ENCODE data around the gene FAHD1. TPM values are rescaled to one million over a fixed set of nuclear protein-coding genes. Genes with fewer than 3 reads are reported as not detected.

FAHD1 gene
- total and polyA plus RNA-seq, 5 donors from 2014 or later = 4.5 to 25.8 (median 19.5) TPM

GRCh38 chr16:1830213-1830612 lies 3.2 kb downstream of the FAHD1 start:
- no peak for DNase-seq
- no peaks in the 10 kb centered on the region for H3K27me3 Mint-ChIP-seq
- peak overlapping the region in 2 of 4 donors; percentile 26 to 61 for H3K4me3 Mint-ChIP-seq
- Histone ChIP-seq H3K36me3 (ENCODE audit: control insufficient read depth, insufficient read depth, low read length) (no peaks in the 10 kb centered on the region), H3K27me3 (ENCODE audit: control insufficient read depth, insufficient read depth, low read length) (no peaks in the 10 kb centered on the region), H3K9me3 (ENCODE audit: control insufficient read depth in 2 of 2, low read length in 2 of 2) (no peaks in the 10 kb centered on the region), H3K27ac (ENCODE audit: insufficient read depth, low read length, poor library complexity, severe bottlenecking) (no peak overlapping the region), H3K4me1 (ENCODE audit: control insufficient read depth, insufficient read depth, low read length, poor library complexity, severe bottlenecking) (peaks cover 29% of the 10 kb centered on the region), H3K4me3 (ENCODE audit: low read depth, low read length) (no peak overlapping the region)
- peaks cover 15 to 33% (median 24%) of the 10 kb centered on the region in 4 donors for H3K4me1 Mint-ChIP-seq
- no peak for ATAC-seq (ENCODE audit: low read depth in 2 of 2)
- H3K9me3 Mint-ChIP-seq = no peaks in the 10 kb centered on the region
- peaks cover 6% of the 10 kb centered on the region for H3K36me3 Mint-ChIP-seq
- no peak overlapping the region for H3K27ac Mint-ChIP-seq

GRCh38 chr16:1831186-1832075 lies 4.4 kb downstream of the FAHD1 start:
- Mint-ChIP-seq H3K36me3 (peaks cover 6% of the 10 kb centered on the region), H3K4me3 (no peak overlapping the region), H3K27ac (peak overlapping the region in 1 of 3 donors; percentile 6)

GRCh38 chr16:1832838-1833454 lies 5.9 kb downstream of the FAHD1 start:
- H3K27me3 Mint-ChIP-seq = no peaks in the 10 kb centered on the region
- Histone ChIP-seq H3K4me3 (ENCODE audit: low read depth, low read length) (no peak overlapping the region), H3K9me3 (ENCODE audit: control insufficient read depth in 2 of 2, low read length in 2 of 2) (no peaks in the 10 kb centered on the region), H3K27me3 (ENCODE audit: control insufficient read depth, insufficient read depth, low read length) (no peaks in the 10 kb centered on the region), H3K27ac (ENCODE audit: insufficient read depth, low read length, poor library complexity, severe bottlenecking) (no peak overlapping the region), H3K36me3 (ENCODE audit: control insufficient read depth, insufficient read depth, low read length) (no peaks in the 10 kb centered on the region), H3K4me1 (ENCODE audit: control insufficient read depth, insufficient read depth, low read length, poor library complexity, severe bottlenecking) (peaks cover 14% of the 10 kb centered on the region)
- no peaks in the 10 kb centered on the region for H3K9me3 Mint-ChIP-seq
- DNase-seq (no peak), ATAC-seq (ENCODE audit: low read depth in 2 of 2) (no peak)
- peaks cover 10 to 27% (median 15%) of the 10 kb centered on the region in 4 donors for H3K4me1 Mint-ChIP-seq
- H3K27ac Mint-ChIP-seq = no peak overlapping the region
- no peak overlapping the region for H3K4me3 Mint-ChIP-seq
- peaks cover 6% of the 10 kb centered on the region for H3K36me3 Mint-ChIP-seq

More at GRCh38 chr16:1831186-1832075, 4.4 kb downstream of the FAHD1 start:
- Mint-ChIP-seq H3K9me3 (no peaks in the 10 kb centered on the region), H3K4me1 (peaks cover 15 to 31% (median 22%) of the 10 kb centered on the region in 4 donors), H3K27me3 (no peaks in the 10 kb centered on the region)
- peaks cover 21% of the 10 kb centered on the region for H3K4me1 ChIP-seq (ENCODE audit: control insufficient read depth, insufficient read depth, low read length, poor library complexity, severe bottlenecking)
- DNase-seq (no peak), ATAC-seq (ENCODE audit: low read depth in 2 of 2) (no peak)
- no peaks in the 10 kb centered on the region for H3K36me3 ChIP-seq (ENCODE audit: control insufficient read depth, insufficient read depth, low read length)
- no peak overlapping the region for H3K27ac ChIP-seq (ENCODE audit: insufficient read depth, low read length, poor library complexity, severe bottlenecking)
- H3K9me3 ChIP-seq (ENCODE audit: control insufficient read depth in 2 of 2, low read length in 2 of 2) = no peaks in the 10 kb centered on the region
- H3K27me3 ChIP-seq (ENCODE audit: control insufficient read depth, insufficient read depth, low read length) = no peaks in the 10 kb centered on the region
- H3K4me3 ChIP-seq (ENCODE audit: low read depth, low read length) = no peak overlapping the region

GRCh38 chr16:1834096-1834495 lies 7.1 kb downstream of the FAHD1 start:
- no peaks in the 10 kb centered on the region for H3K9me3 ChIP-seq (ENCODE audit: control insufficient read depth in 2 of 2, low read length in 2 of 2)
- no peak overlapping the region for H3K4me3 ChIP-seq (ENCODE audit: low read depth, low read length)
- no peak for ATAC-seq (ENCODE audit: low read depth in 2 of 2)
- no peaks in the 10 kb centered on the region for H3K9me3 Mint-ChIP-seq
- H3K27ac ChIP-seq (ENCODE audit: insufficient read depth, low read length, poor library complexity, severe bottlenecking) = no peak overlapping the region
- peaks cover 5 to 17% (median 6%) of the 10 kb centered on the region in 4 donors for H3K4me1 Mint-ChIP-seq
- no peaks in the 10 kb centered on the region for H3K27me3 Mint-ChIP-seq
- no peak overlapping the region for H3K27ac Mint-ChIP-seq
- DNase-seq = no peak
- H3K36me3 ChIP-seq (ENCODE audit: control insufficient read depth, insufficient read depth, low read length) = no peaks in the 10 kb centered on the region
- no peaks in the 10 kb centered on the region for H3K27me3 ChIP-seq (ENCODE audit: control insufficient read depth, insufficient read depth, low read length)
- peaks cover 6% of the 10 kb centered on the region for H3K36me3 Mint-ChIP-seq
- peaks cover 5% of the 10 kb centered on the region for H3K4me1 ChIP-seq (ENCODE audit: control insufficient read depth, insufficient read depth, low read length, poor library complexity, severe bottlenecking)
- no peak overlapping the region for H3K4me3 Mint-ChIP-seq

- H3K27me3 Mint-ChIP-seq = no peaks in the 10 kb centered on the region
- H3K27ac Mint-ChIP-seq = no peak overlapping the region
- no peak overlapping the region for H3K4me3 Mint-ChIP-seq
- ATAC-seq (ENCODE audit: low read depth in 2 of 2) = no peak
- Histone ChIP-seq H3K9me3 (ENCODE audit: control insufficient read depth in 2 of 2, low read length in 2 of 2) (no peaks in the 10 kb centered on the region), H3K36me3 (ENCODE audit: control insufficient read depth, insufficient read depth, low read length) (no peaks in the 10 kb centered on the region), H3K27ac (ENCODE audit: insufficient read depth, low read length, poor library complexity, severe bottlenecking) (no peak overlapping the region), H3K4me3 (ENCODE audit: low read depth, low read length) (no peak overlapping the region), H3K4me1 (ENCODE audit: control insufficient read depth, insufficient read depth, low read length, poor library complexity, severe bottlenecking) (no peaks in the 10 kb centered on the region), H3K27me3 (ENCODE audit: control insufficient read depth, insufficient read depth, low read length) (no peaks in the 10 kb centered on the region)
- no peaks in the 10 kb centered on the region for H3K36me3 Mint-ChIP-seq
- H3K4me1 Mint-ChIP-seq = no peaks in the 10 kb centered on the region
- no peaks in the 10 kb centered on the region for H3K9me3 Mint-ChIP-seq
- DNase-seq = no peak
These were observed 12.5 kb downstream of the FAHD1 start for GRCh38 chr16:1839554-1839953.

- Histone ChIP-seq H3K9me3 (ENCODE audit: control insufficient read depth in 2 of 2, low read length in 2 of 2) (no peaks in the 10 kb centered on the region), H3K4me3 (ENCODE audit: low read depth, low read length) (no peak overlapping the region), H3K27me3 (ENCODE audit: control insufficient read depth, insufficient read depth, low read length) (no peaks in the 10 kb centered on the region), H3K4me1 (ENCODE audit: control insufficient read depth, insufficient read depth, low read length, poor library complexity, severe bottlenecking) (no peaks in the 10 kb centered on the region), H3K36me3 (ENCODE audit: control insufficient read depth, insufficient read depth, low read length) (no peaks in the 10 kb centered on the region), H3K27ac (ENCODE audit: insufficient read depth, low read length, poor library complexity, severe bottlenecking) (no peak overlapping the region)
- Mint-ChIP-seq H3K4me1 (no peaks in the 10 kb centered on the region), H3K36me3 (no peaks in the 10 kb centered on the region), H3K27ac (no peak overlapping the region), H3K4me3 (no peak overlapping the region), H3K27me3 (peaks cover 18% of the 10 kb centered on the region), H3K9me3 (no peaks in the 10 kb centered on the region)
- DNase-seq (no peak), ATAC-seq (ENCODE audit: low read depth in 2 of 2) (no peak)
These were observed 19.0 kb downstream of the FAHD1 start for GRCh38 chr16:1845985-1846384.

GRCh38 chr16:1846416-1846815 lies 19.4 kb downstream of the FAHD1 start:
- Histone ChIP-seq H3K27me3 (ENCODE audit: control insufficient read depth, insufficient read depth, low read length) (no peaks in the 10 kb centered on the region), H3K4me3 (ENCODE audit: low read depth, low read length) (no peak overlapping the region), H3K27ac (ENCODE audit: insufficient read depth, low read length, poor library complexity, severe bottlenecking) (no peak overlapping the region), H3K36me3 (ENCODE audit: control insufficient read depth, insufficient read depth, low read length) (no peaks in the 10 kb centered on the region), H3K9me3 (ENCODE audit: control insufficient read depth in 2 of 2, low read length in 2 of 2) (no peaks in the 10 kb centered on the region), H3K4me1 (ENCODE audit: control insufficient read depth, insufficient read depth, low read length, poor library complexity, severe bottlenecking) (no peaks in the 10 kb centered on the region)
- Mint-ChIP-seq H3K4me1 (no peaks in the 10 kb centered on the region), H3K27ac (no peak overlapping the region), H3K4me3 (no peak overlapping the region), H3K27me3 (peaks cover 19% of the 10 kb centered on the region), H3K9me3 (no peaks in the 10 kb centered on the region), H3K36me3 (no peaks in the 10 kb centered on the region)
- DNase-seq (no peak), ATAC-seq (ENCODE audit: low read depth in 2 of 2) (no peak)

Data from CD4-positive, CD25-positive, alpha-beta regulatory T cell (primary cell).